Amniotic stem cell (primary cell): ENCODE measurements around the gene VPS37C.
A peak's percentile ranks its signal among the peaks of the same experiment; 100 is the strongest.

Source experiments
- DNase-seq: peaks from one replicate; lab custom pipeline; 2025; lab: John Stamatoyannopoulos, UW

VPS37C gene

GRCh38 chr11:61153593-61154095 is 7.6 kb downstream of the VPS37C start:
- DNase-seq = peak; percentile 5

GRCh38 chr11:61152816-61153592 is 8.2 kb downstream of the VPS37C start:
- DNase-seq = peak; percentile 19

GRCh38 chr11:61151545-61152252 is 9.5 kb downstream of the VPS37C start:
- DNase-seq = no peak

DNA sequence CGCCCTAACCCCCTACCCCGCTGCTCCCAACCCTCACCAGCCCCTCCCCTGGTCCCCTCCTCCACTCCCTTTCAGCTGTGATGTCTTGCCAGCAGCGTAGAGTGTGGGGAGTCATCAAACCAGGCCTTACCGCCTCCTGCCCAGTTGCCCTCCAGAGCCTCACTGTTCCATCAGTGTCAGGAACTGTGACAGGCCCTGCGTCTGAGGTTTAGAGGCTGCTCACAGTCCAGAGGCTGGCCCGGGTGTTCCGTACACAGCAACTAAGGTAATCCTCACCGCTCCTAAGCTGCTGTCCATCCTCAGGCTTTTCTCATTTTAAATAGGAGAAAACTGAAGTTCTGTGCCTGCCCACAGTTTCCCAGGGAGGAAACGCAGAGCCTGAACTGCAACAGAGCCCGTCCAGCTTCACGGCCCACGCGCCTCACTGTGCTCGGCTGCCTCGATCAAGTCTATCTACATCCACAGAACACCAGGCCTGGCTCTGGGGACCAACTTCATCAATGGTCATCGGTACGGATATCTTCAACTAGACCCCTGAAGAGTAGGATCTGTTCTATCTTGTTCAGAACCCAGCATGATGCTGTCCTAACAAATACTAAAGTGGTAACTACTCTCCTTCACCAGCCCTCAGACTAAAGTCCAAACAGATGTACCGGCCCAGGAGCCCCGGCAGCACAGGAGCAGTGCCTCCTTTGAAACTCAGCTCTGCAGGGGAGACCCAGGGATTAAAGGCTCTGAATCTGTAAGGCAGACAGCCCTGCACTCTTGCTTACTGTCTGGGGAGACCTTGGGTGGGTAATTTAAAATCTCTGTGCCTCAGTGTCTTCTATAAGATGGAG is 10.3 kb downstream of the VPS37C start:
- DNase-seq = no peak

GRCh38 chr11:61149624-61150615 is 11.3 kb downstream of the VPS37C start:
- DNase-seq = no peak

- DNase-seq = no peak
Observed at GRCh38 chr11:61147791-61148620, 13.2 kb downstream of the VPS37C start.

GRCh38 chr11:61147271-61147670 is 14.0 kb downstream of the VPS37C start:
- no peak for DNase-seq

- no peak for DNase-seq
Observed at GRCh38 chr11:61146416-61146815, 14.8 kb downstream of the VPS37C start.

GRCh38 chr11:61145228-61146005 is 15.8 kb downstream of the VPS37C start:
- no peak for DNase-seq

DNA sequence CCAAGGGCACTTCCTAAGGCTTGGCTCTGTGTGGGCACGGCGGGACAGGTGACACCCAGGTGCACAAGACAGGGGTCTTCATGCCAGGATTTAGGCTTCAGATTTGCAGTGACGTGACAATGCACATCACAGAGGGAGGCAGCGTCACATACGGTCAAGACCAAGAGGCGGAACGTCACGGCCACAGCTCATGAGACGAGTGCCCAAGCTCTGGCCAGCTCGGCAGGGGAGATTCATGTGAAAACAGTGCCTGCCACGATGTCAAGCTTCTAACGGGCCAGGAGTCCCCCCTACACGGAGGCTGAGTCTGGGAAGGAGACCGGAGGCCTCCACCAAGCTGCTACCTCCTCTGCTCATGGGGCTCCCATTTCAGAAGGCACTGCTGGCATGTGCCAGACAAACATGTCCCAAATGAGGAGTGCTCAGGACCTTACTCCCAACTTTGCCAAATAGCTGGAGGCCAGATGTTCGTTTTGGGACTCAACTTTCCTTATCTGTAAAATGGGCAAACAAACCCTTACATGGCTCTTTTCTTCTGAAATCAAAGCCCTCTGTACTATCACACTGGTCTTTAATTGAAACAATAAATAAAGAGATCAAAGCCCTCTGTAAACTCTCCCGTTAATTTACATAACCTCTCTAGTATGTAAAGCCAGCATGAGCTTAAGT is 16.6 kb downstream of the VPS37C start:
- no peak for DNase-seq

DNA sequence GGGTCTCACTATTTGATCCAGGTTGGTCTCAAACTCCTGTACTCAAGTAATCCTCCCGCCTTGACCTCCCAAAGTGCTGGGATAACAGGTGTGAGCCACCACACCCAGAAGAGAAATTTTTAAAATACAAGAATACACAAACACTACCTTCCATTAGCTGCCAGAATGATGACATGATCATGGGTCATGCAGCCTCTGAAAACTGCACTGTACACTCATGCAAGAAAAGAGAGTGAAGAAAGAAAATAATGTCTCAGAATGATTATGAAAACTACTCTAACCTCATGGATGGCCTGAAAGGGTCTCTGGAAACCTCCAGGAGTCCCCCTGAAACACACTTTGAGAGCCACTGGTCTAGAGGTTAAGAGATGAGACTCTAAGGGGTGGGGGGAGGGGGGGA is 18.8 kb downstream of the VPS37C start:
- DNase-seq = no peak

DNA sequence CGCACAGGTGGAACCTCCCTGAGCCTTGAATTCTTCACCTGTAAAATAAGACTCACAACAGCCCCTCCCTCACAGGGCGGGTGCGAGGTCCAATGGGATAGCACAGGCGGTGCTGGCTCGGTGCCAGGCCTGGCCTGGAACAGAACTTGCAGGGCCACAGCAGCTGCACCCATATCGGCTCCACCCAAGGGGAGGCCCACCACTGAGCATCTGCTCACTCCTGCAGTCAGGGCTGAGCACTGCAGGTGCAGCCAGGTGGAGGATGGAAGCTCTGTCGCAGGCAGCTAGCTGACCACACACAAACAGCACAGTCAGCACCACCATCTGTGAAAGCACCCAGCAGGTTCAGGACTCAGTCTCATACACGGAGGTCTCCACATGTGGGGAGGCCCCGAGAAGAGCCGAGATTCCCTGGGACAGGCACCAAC is 19.6 kb downstream of the VPS37C start:
- no peak for DNase-seq

GRCh38 chr11:61140416-61140815 is 20.8 kb downstream of the VPS37C start:
- DNase-seq = no peak

DNA sequence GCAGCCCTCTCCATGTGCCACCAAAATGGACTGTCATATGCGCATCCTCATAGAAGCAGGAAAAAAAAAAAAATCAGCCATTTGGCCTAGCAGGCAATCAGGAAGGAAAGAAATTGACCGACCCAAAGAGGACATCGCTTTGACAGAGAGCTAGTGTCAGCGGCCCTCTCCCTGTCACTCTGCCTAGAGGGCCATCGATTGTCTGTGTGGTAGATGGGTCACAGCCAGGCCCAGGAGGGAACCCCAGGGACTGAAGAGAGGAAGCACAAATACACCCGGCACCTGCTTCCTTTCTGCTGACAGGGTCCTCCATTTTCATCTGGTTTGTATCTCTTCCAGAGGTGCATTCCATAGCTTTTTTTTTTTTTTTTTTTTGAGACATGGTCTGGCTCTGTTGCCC is 21.8 kb downstream of the VPS37C start:
- no peak for DNase-seq

DNA sequence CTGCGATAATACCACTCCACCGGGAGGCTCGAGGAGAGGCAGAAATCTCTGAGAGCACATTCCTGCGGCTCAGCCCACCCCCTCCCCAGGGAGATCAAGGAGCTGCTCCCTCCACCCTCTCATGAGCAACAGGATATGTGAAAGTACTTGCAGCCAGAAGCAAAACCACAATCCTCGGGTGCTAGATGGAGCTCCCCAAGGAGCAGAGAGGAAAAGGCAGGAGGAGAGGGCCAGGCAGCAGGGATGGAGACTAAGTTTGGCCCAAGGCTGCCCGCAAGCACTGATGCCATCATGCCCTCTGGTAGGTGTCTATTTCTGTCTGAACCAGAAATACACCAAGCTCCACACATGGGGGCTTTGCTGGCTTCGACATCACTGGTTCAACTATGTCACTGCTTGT is 22.3 kb downstream of the VPS37C start:
- no peak for DNase-seq

GRCh38 chr11:61134801-61135257 is 26.4 kb downstream of the VPS37C start:
- DNase-seq = no peak

DNA sequence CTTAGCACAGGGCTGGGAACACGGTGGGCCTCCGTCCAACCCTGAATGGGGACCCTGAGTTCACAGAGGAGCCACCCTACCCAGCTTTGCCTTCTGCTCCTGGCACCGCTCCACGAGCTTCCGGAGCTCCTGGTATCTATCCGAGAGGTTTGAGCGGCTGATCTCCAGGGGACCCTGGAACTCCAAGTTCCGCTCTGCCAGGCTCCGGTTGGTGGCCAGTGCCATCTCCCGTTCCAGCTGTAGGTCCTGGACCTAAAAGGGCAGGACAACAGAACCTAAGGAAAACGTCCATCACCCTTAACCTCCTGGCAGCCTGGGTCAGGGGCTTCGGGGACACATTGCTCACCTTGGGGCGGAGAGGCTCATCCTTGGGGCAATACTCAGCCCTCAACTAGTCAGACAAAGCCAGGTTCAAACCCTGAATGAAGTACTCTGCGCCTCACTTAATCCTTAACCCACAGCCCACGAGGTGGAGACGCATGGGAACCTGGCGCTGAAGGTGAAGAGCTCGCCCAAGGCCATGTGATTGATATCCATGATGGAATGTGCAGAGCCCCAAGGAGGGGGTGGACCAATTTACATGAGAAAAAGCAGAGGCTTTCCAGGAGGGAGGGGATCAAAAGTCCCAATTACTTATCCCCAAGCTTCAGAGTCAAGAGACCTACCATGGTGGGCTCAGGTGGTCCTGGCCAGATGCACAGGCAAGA is 27.1 kb downstream of the VPS37C start:
- DNase-seq = no peak

DNA sequence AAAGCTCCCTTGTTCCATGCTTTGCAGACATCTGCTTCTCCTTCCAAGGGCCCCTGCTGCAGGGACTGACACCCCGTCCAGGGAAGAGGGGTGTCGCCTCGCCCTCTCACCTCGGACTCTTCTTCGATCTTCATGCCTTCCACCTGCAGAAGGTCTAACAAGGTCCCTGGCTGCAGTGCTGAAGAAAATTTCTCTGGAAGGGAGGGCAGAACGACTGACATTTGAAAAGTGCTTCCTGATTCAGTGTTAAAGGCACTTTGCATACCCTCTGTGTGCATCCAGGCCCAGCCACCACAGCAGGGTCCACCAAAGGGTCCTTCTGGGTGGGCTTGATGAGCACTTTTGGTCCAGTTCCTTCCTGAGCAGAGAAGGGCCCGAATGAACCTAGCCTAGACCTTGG is 28.1 kb downstream of the VPS37C start:
- no peak for DNase-seq
